ENCODE results near the gene DGKQ.
"Not testable (repeated sequence)": the region's sequence is repeated elsewhere in the genome, so short reads cannot be mapped to it uniquely, and the experiment has no call there.

The DGKQ gene

GRCh38 chr4:976016-976415, 2.6 kb upstream of the DGKQ start:
- not testable (repeated sequence) for DNase-seq (ENCODE audit: low spot score)

- no peak for DNase-seq (ENCODE audit: low spot score)
Measured at GRCh38 chr4:974668-975067, 1.3 kb upstream of the DGKQ start.

- peak; percentile 25 for DNase-seq (ENCODE audit: low spot score)
Measured at GRCh38 chr4:972651-973424, 531 bp downstream of the DGKQ start.

GRCh38 chr4:971666-972500, 1.5 kb downstream of the DGKQ start:
- no peak for DNase-seq (ENCODE audit: low spot score)

GRCh38 chr4:970854-971520, 2.4 kb downstream of the DGKQ start:
- DNase-seq (ENCODE audit: low spot score): no peak

DNA sequence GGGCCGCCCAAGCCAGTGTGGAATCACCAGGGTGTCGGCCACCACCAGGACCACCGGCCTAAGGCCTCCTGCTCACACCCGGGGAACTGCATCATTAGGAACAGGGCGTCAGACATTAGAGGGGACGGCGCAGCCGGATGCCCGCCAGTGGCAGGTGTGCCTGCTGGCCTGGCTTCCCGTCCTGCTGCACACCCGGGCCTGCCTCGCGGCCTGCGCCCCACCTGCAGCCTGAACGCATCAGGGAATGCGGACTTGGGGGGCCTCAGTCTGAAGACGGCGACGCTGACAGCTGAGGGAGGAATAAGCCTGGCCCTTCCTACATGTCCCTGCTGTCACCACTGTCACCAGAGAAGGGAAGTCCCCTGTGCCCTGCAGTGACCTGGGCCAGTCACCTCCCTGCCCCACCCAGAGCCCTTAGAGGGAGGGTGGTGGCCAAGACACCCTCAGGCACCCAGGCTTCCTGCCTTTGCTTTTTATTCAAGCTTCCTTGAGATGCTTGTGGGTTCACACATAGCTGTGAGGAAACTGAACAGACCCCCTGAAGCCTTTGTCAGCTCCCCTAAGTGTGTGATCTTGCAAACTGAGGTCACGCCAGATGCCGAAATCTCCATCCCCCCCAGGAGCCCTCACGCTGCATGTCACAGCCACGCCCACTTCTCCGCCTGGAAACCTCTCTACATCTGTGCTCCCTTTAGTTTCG, 3.2 kb downstream of the DGKQ start:
- DNase-seq (ENCODE audit: low spot score): no peak

DNA sequence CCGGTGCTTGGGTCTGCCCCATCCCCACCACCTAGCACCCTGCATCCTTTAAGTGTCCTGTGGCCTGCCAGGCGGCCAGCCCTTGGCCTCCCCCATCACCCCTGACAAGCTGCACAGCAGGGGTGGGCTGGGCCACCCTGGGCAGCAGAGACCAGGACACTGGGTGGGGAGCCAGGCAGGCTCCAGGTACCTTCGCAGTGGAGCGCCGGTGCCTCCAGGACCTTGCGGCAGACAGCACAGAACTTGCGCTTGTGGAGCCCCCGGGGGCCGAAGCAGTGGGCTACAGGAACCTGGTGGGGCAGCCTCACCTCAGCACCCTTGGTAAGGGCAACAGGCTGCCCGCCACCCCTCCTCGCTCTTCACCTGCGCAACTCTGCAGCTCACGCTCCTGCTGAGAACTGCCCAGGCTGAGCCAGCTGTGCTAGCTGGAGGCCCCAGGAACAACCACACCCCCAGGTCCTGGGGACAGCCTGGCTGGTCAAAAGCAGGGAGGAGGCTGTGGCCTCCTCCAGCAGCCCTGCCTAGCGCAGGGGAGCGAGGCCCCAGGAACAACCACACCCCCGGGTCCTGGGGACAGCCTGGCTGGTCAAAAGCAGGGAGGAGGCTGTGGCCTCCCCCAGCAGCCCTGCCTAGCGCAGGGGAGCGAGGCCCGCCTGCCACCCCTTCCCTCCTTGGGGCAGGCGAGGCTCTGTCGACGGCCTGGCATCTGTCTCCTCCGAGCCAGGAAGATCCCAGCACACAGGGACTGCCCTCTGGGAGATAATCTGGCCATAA, 4.6 kb downstream of the DGKQ start:
- no peak for DNase-seq (ENCODE audit: low spot score)

GRCh38 chr4:968221-968620, 5.1 kb downstream of the DGKQ start:
- no peak for DNase-seq (ENCODE audit: low spot score)

DNA sequence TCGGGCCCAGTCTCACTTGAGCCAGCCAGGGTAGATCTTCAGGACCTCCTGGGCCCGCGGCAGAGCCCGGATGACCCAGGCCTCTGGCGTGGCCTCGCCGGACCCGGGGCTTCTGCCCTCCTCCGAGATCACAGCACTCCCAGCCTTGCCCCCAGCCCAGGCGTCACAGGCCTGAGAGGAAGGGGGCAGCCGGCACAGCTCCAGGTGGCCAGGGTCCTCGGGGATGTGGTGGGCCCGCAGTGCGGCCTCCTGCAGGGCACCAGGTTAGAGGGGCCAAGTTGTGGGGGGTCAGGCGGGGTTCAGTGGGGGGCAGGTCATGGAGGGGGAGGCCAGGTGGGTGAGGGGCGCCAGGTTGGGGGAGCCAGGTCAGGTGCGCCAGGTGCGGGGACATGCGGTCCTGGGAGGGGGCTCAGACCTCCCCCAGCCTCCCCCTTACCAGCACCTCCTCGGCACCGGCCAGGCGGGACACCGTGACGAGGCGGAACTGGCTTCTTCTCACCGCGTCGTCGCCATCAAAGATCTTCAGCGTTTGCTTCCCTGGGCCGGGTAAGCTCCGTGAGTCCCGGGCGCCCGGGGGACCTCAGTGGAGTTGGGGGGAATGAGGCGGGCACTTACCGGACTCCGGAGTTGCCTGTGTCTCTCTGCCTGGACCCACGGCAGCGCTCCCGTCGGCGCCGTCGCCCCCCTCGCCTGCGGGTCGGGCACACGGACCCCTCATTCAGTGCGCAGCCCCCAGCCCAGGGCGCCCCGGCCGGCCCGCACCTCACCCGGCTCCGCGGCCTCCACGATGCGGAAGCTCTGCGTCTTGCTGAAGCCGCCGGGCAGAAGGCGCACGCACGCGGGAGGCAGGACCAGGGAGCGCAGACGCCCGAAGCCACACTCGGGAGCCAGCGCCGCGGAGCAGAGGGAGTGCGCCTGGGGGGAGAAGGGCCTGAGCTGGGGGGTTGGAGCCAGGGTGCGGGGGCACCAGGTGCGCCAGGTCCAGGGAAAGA, 6.0 kb downstream of the DGKQ start:
- no peak for DNase-seq (ENCODE audit: low spot score)

- DNase-seq (ENCODE audit: low spot score): no peak
Measured at GRCh38 chr4:966266-967112, 6.9 kb downstream of the DGKQ start.

DNA sequence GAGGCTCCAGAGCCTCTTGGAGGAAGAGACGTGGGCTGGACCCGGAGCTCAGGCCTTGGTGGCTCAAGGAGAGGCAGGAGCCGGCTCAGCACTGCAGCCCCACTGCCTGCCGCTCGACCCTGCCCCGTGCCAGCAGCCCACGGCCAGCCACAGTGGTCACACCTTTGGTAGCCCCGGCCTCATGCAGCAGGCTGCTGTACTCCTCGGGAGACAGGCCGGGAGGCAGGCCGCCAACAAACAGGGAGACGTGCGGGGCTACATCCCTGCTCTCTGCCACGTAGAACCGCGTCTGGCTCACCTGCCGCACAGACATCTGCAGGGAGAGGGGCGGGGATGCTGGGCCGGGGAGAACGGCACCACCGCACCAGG, 7.6 kb downstream of the DGKQ start:
- DNase-seq (ENCODE audit: low spot score): no peak

DNA sequence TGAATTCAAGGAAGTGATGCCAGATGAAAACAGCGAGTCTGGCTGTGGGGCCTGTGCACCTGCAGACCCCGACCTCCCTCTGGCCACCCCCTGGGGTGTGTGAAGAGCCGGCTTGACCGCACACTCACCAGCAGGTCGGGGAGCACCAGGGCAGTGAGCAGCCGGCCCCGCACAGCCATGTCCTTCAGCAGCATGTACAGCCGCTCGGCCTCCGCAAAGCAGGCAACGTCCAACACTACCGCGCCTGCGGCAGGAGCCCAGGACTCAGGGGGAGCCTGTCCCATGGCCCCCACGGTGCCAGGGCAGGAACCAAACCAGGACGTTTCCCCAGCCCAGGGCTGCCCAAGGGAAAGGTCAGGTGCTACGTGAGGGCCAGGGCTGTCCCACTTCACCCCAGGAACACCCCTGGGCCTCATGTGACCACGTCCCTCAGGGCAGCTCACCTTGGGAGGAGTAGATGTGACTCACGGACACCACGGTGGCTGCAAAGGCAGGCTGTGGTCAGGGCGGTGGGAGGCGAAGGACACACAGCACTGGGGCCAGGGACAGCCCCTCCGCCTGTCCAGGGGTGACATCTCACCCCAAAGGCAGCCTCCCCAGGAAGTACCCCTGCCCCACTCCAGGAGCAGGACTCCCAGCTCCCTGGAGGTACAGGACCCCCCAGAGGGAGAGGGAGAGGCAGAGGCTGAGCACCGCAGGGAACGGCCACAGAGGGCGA, 8.2 kb downstream of the DGKQ start:
- DNase-seq (ENCODE audit: low spot score): no peak

GRCh38 chr4:964346-965025, 8.9 kb downstream of the DGKQ start:
- no peak for DNase-seq (ENCODE audit: low spot score)

DNA sequence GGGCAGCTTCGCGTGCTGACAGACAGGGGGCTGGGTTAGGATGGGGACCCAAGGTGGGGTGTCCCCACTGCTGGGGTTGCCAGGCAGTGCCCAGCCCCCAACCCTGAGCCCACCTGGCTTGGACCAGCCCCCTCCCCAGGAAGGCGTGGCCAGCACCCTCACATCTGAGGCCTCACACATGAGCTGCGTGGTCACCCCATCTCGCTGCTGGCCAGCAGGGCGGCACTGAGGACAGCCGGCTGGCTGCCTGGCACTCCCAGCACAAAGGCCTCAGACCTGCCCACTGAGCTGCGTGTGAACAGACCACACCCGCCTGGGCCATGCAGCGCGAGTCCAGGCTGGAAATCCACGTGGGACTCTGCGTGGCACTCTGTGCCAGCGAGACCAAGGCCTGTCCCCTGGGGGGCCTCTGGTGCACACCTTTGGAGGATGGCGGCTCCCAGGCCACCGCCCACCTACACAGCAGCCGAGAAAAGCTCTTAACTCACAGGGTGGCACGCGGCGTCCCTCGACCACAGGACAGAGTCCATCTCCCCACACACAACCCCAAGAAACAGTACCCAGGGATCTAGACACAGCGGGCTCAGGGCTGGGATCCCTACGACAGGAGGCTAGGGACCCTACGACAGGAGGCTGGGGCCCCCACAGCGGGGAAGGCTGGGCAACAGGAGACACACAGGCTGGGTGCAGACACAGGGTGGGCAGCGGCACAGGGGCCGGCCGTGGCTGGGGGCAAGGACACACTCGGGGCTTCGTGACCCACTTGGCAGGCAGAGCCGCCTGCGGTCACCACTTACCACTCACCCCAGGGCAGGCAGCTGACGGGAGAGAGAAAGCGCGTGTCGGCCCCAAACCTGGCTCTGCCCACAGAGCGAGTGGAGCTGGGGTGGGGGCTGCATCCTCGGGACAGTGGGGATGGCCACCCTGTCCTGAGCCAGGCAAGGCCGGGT, 9.8 kb downstream of the DGKQ start:
- no peak for DNase-seq (ENCODE audit: low spot score)

- no peak for DNase-seq (ENCODE audit: low spot score)
Measured at GRCh38 chr4:962231-963208, 10.8 kb downstream of the DGKQ start.
